ENCODE data around the gene SORBS2.

The SORBS2 gene

GRCh38 chr4:185838104-185838452 lies 26.1 kb upstream of the SORBS2 start:
- Histone ChIP-seq H3K36me3 (ENCODE audit: insufficient read depth, low read length) (no peaks in the 10 kb centered on the region), H2AFZ (ENCODE audit: low read depth, low read length) (no peak overlapping the region)
- TF ChIP-seq EZH2 (IDR thresholded peaks at IDR 0.05; ENCODE audit: borderline replicate concordance, low read depth, low read length, severe bottlenecking) = no peak
- TF ChIP-seq, protein P1, sequence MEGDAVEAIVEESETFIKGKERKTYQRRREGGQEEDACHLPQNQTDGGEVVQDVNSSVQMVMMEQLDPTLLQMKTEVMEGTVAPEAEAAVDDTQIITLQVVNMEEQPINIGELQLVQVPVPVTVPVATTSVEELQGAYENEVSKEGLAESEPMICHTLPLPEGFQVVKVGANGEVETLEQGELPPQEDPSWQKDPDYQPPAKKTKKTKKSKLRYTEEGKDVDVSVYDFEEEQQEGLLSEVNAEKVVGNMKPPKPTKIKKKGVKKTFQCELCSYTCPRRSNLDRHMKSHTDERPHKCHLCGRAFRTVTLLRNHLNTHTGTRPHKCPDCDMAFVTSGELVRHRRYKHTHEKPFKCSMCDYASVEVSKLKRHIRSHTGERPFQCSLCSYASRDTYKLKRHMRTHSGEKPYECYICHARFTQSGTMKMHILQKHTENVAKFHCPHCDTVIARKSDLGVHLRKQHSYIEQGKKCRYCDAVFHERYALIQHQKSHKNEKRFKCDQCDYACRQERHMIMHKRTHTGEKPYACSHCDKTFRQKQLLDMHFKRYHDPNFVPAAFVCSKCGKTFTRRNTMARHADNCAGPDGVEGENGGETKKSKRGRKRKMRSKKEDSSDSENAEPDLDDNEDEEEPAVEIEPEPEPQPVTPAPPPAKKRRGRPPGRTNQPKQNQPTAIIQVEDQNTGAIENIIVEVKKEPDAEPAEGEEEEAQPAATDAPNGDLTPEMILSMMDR (IDR thresholded peaks at IDR 0.05; ENCODE audit: borderline replicate concordance, extremely low read depth, low read length, poor library complexity, severe bottlenecking) = no peak

DNA sequence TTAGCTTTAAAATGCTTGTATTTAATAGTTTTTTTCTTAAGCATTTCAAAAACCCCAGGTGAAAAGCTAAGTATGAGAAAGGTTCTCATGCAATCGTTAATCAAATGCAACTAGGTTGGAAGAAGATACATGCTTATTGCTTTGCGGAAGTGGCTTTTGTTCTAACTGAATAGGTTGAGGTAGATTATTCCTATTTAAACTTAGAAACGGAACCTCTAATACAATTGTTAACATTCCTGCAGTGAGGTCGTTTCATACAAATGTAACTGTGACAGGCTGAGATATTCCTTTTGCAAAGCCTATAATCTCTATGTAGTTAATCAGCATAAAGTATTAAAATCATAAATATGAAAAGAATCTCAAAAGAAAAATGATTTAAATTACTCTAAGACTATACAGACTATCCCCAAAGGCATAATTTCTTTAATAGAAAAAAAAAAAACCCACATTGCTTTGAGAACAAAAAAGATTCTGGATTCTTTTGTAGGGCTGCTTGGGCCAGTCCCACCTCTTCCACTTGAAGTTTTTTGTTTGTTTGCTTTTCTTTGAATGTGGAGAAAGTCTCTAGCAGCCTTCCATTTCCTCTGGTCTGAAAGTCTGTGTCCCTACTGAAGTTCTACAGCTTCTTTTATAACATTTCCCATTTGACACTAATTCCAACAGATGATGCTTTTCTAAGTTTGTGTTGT lies 25.6 kb upstream of the SORBS2 start:
- no peaks in the 10 kb centered on the region for H3K4me1 ChIP-seq (ENCODE audit: insufficient read depth, low read length)
- TF ChIP-seq, protein P1 (IDR thresholded peaks at IDR 0.05; ENCODE audit: borderline replicate concordance, extremely low read depth, low read length, poor library complexity, severe bottlenecking) = no peak
- no peak for TF ChIP-seq EZH2 (IDR thresholded peaks at IDR 0.05; ENCODE audit: borderline replicate concordance, low read depth, low read length, severe bottlenecking)
- H2AFZ ChIP-seq (ENCODE audit: low read depth, low read length) = no peak overlapping the region
- no peaks in the 10 kb centered on the region for H3K36me3 ChIP-seq (ENCODE audit: insufficient read depth, low read length)
- H3K9ac ChIP-seq (ENCODE audit: low read depth, low read length) = no peak overlapping the region
- H4K20me1 ChIP-seq (ENCODE audit: insufficient read depth, low read length) = no peaks in the 10 kb centered on the region
- H3K27ac ChIP-seq (ENCODE audit: low read length) = no peak overlapping the region
- no peak for ATAC-seq (ENCODE audit: insufficient read depth, low read depth)
- H3K9me3 ChIP-seq (ENCODE audit: insufficient read depth, low read length, severe bottlenecking) = no peaks in the 10 kb centered on the region
- H3K79me2 ChIP-seq (ENCODE audit: insufficient read depth, low read length) = no peaks in the 10 kb centered on the region
- no peak overlapping the region for H3K4me3 ChIP-seq (ENCODE audit: low read depth in 1 of 2, low read length in 2 of 2)
- no peaks in the 10 kb centered on the region for H3K27me3 ChIP-seq (ENCODE audit: insufficient read depth, low read length, poor library complexity)
- DNase-seq = no peak
- no peak overlapping the region for H3K4me2 ChIP-seq (ENCODE audit: insufficient read depth, low read length)

More at GRCh38 chr4:185838104-185838452, 26.1 kb upstream of the SORBS2 start:
- Histone ChIP-seq H3K9me3 (ENCODE audit: insufficient read depth, low read length, severe bottlenecking) (no peaks in the 10 kb centered on the region), H3K79me2 (ENCODE audit: insufficient read depth, low read length) (no peaks in the 10 kb centered on the region), H3K4me3 (ENCODE audit: low read depth in 1 of 2, low read length in 2 of 2) (no peak overlapping the region), H3K27ac (ENCODE audit: low read length) (no peak overlapping the region), H4K20me1 (ENCODE audit: insufficient read depth, low read length) (no peaks in the 10 kb centered on the region), H3K4me2 (ENCODE audit: insufficient read depth, low read length) (no peak overlapping the region), H3K27me3 (ENCODE audit: insufficient read depth, low read length, poor library complexity) (no peaks in the 10 kb centered on the region), H3K4me1 (ENCODE audit: insufficient read depth, low read length) (no peaks in the 10 kb centered on the region), H3K9ac (ENCODE audit: low read depth, low read length) (no peak overlapping the region)
- no peak for DNase-seq
- ATAC-seq (ENCODE audit: insufficient read depth, low read depth) = no peak

DNA sequence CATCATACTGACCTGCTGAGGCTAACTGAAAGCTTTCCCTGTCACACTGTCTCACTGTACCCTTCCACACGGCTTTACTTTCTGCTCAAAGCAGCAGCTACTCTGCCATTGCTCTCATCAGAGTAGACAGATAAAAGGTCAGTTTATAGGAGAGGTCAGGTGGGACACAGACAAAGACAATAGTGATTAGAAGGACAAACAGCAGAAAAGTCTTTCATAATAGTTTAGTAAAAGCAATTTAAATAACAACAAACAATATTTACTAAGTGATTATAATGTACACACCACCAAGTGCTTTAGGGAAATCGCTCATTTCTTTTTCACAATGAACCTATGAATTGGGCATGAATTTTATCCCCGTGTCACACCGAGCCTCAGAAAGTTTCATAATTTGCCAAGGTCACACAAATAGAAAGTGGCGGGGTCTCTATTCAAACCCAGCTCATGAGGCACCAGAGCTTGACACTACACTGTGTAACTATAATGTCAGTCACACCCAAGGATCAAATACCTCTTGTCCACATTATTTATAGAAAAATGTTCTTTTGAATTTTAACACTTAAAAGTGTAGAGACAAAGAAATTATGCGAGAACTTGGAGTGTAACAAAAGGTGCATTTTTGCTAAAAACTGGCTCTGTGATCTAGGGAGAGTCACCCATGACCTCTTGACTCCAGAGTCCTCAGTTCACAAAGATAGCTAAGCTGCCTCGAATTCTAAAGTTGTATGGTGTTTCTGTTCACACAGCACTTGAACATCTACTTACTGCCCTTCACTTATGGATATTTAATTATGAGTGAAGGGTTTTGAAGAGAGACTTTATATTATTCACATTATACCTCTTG lies 24.5 kb upstream of the SORBS2 start:
- no peak for TF ChIP-seq EZH2 (IDR thresholded peaks at IDR 0.05; ENCODE audit: borderline replicate concordance, low read depth, low read length, severe bottlenecking)
- TF ChIP-seq, protein P1 (IDR thresholded peaks at IDR 0.05; ENCODE audit: borderline replicate concordance, extremely low read depth, low read length, poor library complexity, severe bottlenecking) = no peak
- no peaks in the 10 kb centered on the region for H3K27me3 ChIP-seq (ENCODE audit: insufficient read depth, low read length, poor library complexity)
- H3K27ac ChIP-seq (ENCODE audit: low read length) = no peak overlapping the region
- H3K9ac ChIP-seq (ENCODE audit: low read depth, low read length) = no peak overlapping the region
- no peaks in the 10 kb centered on the region for H3K9me3 ChIP-seq (ENCODE audit: insufficient read depth, low read length, severe bottlenecking)
- DNase-seq = no peak
- H2AFZ ChIP-seq (ENCODE audit: low read depth, low read length) = no peak overlapping the region
- H3K79me2 ChIP-seq (ENCODE audit: insufficient read depth, low read length) = no peaks in the 10 kb centered on the region
- H3K36me3 ChIP-seq (ENCODE audit: insufficient read depth, low read length) = no peaks in the 10 kb centered on the region
- no peak overlapping the region for H3K4me3 ChIP-seq (ENCODE audit: low read depth in 1 of 2, low read length in 2 of 2)
- ATAC-seq (ENCODE audit: insufficient read depth, low read depth) = no peak
- no peaks in the 10 kb centered on the region for H3K4me1 ChIP-seq (ENCODE audit: insufficient read depth, low read length)
- no peak overlapping the region for H3K4me2 ChIP-seq (ENCODE audit: insufficient read depth, low read length)
- no peaks in the 10 kb centered on the region for H4K20me1 ChIP-seq (ENCODE audit: insufficient read depth, low read length)

Measured in DND-41 (cell line).